ENCODE data around the gene CENPX.

- no peak for TF ChIP-seq GLIS3 (CRISPR knock-in tag; IDR thresholded peaks at IDR 0.05)
- TF ChIP-seq PPARA (CRISPR knock-in tag; IDR thresholded peaks at IDR 0.05; ENCODE audit: borderline replicate concordance): no peak
- TF ChIP-seq ZFP3 (CRISPR knock-in tag; IDR thresholded peaks at IDR 0.05): no peak
These were observed 24.2 kb upstream of the CENPX start for GRCh38 chr17:82046903-82047302.
